Right hindlimb (tissue), 1 donor: ENCODE results near the gene ADRA1B.

Experiments used
- DNase-seq: peaks from one replicate; pipeline ENCODE4 v3.0.0-alpha.2; 2018

ADRA1B gene

DNA sequence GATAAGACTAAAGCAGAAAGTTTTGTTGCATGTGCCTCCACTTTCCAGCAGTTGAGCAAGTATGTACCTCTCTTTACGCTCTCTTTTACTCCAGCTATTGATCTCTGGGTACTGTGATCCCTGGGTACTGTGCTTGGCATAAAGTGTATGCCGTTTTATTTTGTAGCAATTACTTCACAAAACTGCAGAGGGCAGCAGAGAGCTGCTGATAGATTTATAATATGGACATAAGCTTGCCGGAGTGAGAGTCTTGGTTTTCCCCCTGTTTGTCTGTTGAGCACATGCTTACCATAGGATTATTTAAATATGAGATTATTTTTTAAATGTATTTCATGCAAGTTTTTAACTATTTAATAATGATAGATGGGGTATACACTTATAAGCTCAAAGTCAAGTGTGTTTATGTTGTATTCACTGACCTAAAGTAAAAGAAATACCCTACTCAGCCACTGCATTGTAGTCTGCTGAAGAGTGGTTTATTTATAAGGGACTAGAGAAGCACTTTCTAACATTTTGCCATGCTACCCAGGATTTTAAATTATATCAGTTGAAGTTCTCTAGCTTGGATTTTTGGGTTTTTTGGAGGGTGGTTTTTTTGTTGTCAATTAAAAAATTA is 105.7 kb downstream of the ADRA1B start:
- DNase-seq = peak; percentile 53
